Measurements from ENCODE around the gene UBE2K. TPM values are rescaled to one million over a fixed set of nuclear protein-coding genes. Genes with fewer than 3 reads are reported as not detected.

The UBE2K gene
- total and polyA plus RNA-seq, 3 experiments from 2014 or later = 71.1 to 88.3 (median 87.5) TPM

- no peaks in the 10 kb centered on the region for H3K9me3 ChIP-seq (ENCODE audit: low read length)
- H3K27ac ChIP-seq (ENCODE audit: low read depth, low read length) = no peak overlapping the region
- Mint-ChIP-seq H3K4me3 (no peak overlapping the region), H3K4me1 (no peaks in the 10 kb centered on the region), H3K36me3 (no peaks in the 10 kb centered on the region), H3K27ac (no peak overlapping the region), H3K9me3 (no peaks in the 10 kb centered on the region), H3K27me3 (no peaks in the 10 kb centered on the region)
- ChIA-PET POLR2A (no interaction called here), CTCF (no interaction called here)
- no peak for DNase-seq
- no peaks in the 10 kb centered on the region for H3K27me3 ChIP-seq (ENCODE audit: insufficient read depth, low read length, poor library complexity, severe bottlenecking)
- H3K36me3 ChIP-seq (ENCODE audit: insufficient read depth, low read length) = no peaks in the 10 kb centered on the region
- no peak overlapping the region for H3K4me3 ChIP-seq (ENCODE audit: low read length)
- H3K4me1 ChIP-seq (ENCODE audit: insufficient read depth, low read length) = no peaks in the 10 kb centered on the region
Observed at GRCh38 chr4:39657465-39657864, 40.5 kb upstream of the UBE2K start.

- CTCF ChIA-PET = no interaction called here
- H3K36me3 Mint-ChIP-seq = no peaks in the 10 kb centered on the region
- Histone ChIP-seq H3K9me3 (ENCODE audit: low read length) (no peaks in the 10 kb centered on the region), H3K27ac (ENCODE audit: low read depth, low read length) (no peak overlapping the region), H3K36me3 (ENCODE audit: insufficient read depth, low read length) (no peaks in the 10 kb centered on the region), H3K4me3 (ENCODE audit: low read length) (no peak overlapping the region), H3K4me1 (ENCODE audit: insufficient read depth, low read length) (no peaks in the 10 kb centered on the region), H3K27me3 (ENCODE audit: insufficient read depth, low read length, poor library complexity, severe bottlenecking) (no peaks in the 10 kb centered on the region)
- no peaks in the 10 kb centered on the region for H3K27me3 Mint-ChIP-seq
- no peaks in the 10 kb centered on the region for H3K9me3 Mint-ChIP-seq
- H3K27ac Mint-ChIP-seq = no peak overlapping the region
- H3K4me1 Mint-ChIP-seq = no peaks in the 10 kb centered on the region
- DNase-seq = no peak
- POLR2A ChIA-PET = no interaction called here
- no peak overlapping the region for H3K4me3 Mint-ChIP-seq
Observed at GRCh38 chr4:39658756-39659155, 39.2 kb upstream of the UBE2K start.

GRCh38 chr4:39660045-39660444 is 37.9 kb upstream of the UBE2K start:
- Histone ChIP-seq H3K27ac (ENCODE audit: low read depth, low read length) (no peak overlapping the region), H3K4me1 (ENCODE audit: insufficient read depth, low read length) (no peaks in the 10 kb centered on the region), H3K4me3 (ENCODE audit: low read length) (no peak overlapping the region), H3K36me3 (ENCODE audit: insufficient read depth, low read length) (no peaks in the 10 kb centered on the region), H3K27me3 (ENCODE audit: insufficient read depth, low read length, poor library complexity, severe bottlenecking) (no peaks in the 10 kb centered on the region), H3K9me3 (ENCODE audit: low read length) (no peaks in the 10 kb centered on the region)
- peak overlapping the region in 1 of 8 donors; percentile 32 for H3K27ac Mint-ChIP-seq
- no peaks in the 10 kb centered on the region for H3K36me3 Mint-ChIP-seq
- no peak overlapping the region for H3K4me3 Mint-ChIP-seq
- no peaks in the 10 kb centered on the region for H3K9me3 Mint-ChIP-seq
- ChIA-PET POLR2A (no interaction called here), CTCF (interaction anchor here (1.2 kb wide), 1 partner anchor 191 kb away, joined by 4 read pairs; no protein-coding TSS in a partner anchor)
- no peak for DNase-seq
- H3K4me1 Mint-ChIP-seq = no peaks in the 10 kb centered on the region
- H3K27me3 Mint-ChIP-seq = no peaks in the 10 kb centered on the region

- Histone ChIP-seq H3K27me3 (ENCODE audit: insufficient read depth, low read length, poor library complexity, severe bottlenecking) (no peaks in the 10 kb centered on the region), H3K27ac (ENCODE audit: low read depth, low read length) (no peak overlapping the region), H3K9me3 (ENCODE audit: low read length) (no peaks in the 10 kb centered on the region), H3K36me3 (ENCODE audit: insufficient read depth, low read length) (no peaks in the 10 kb centered on the region), H3K4me1 (ENCODE audit: insufficient read depth, low read length) (no peaks in the 10 kb centered on the region), H3K4me3 (ENCODE audit: low read length) (no peak overlapping the region)
- H3K27ac Mint-ChIP-seq = peak overlapping the region in 1 of 8 donors; percentile 70
- DNase-seq = no peak
- H3K36me3 Mint-ChIP-seq = no peaks in the 10 kb centered on the region
- no peak overlapping the region for H3K4me3 Mint-ChIP-seq
- H3K27me3 Mint-ChIP-seq = no peaks in the 10 kb centered on the region
- CTCF ChIA-PET = no interaction called here
- H3K4me1 Mint-ChIP-seq = no peaks in the 10 kb centered on the region
- POLR2A ChIA-PET = no interaction called here
- H3K9me3 Mint-ChIP-seq = no peaks in the 10 kb centered on the region
Observed at GRCh38 chr4:39660757-39661156, 37.2 kb upstream of the UBE2K start.

- ChIA-PET POLR2A (no interaction called here), CTCF (no interaction called here)
- no peak overlapping the region for H3K4me3 Mint-ChIP-seq
- H3K27me3 Mint-ChIP-seq = peaks cover 0 to under 1% of the 10 kb centered on the region in 2 donors
- no peak for DNase-seq
- H3K36me3 ChIP-seq (ENCODE audit: insufficient read depth, low read length) = no peaks in the 10 kb centered on the region
- no peak overlapping the region for H3K27ac Mint-ChIP-seq
- H3K36me3 Mint-ChIP-seq = no peaks in the 10 kb centered on the region
- no peak overlapping the region for H3K27ac ChIP-seq (ENCODE audit: low read depth, low read length)
- no peaks in the 10 kb centered on the region for H3K9me3 ChIP-seq (ENCODE audit: low read length)
- H3K27me3 ChIP-seq (ENCODE audit: insufficient read depth, low read length, poor library complexity, severe bottlenecking) = no peaks in the 10 kb centered on the region
- H3K4me1 Mint-ChIP-seq = no peaks in the 10 kb centered on the region
- no peaks in the 10 kb centered on the region for H3K9me3 Mint-ChIP-seq
- no peaks in the 10 kb centered on the region for H3K4me1 ChIP-seq (ENCODE audit: insufficient read depth, low read length)
- no peak overlapping the region for H3K4me3 ChIP-seq (ENCODE audit: low read length)
Observed at GRCh38 chr4:39662683-39663082, 35.3 kb upstream of the UBE2K start.

GRCh38 chr4:39664828-39665731 is 32.9 kb upstream of the UBE2K start:
- Mint-ChIP-seq H3K27ac (no peak overlapping the region), H3K4me3 (no peak overlapping the region), H3K36me3 (no peaks in the 10 kb centered on the region), H3K27me3 (peaks cover 0 to 1% of the 10 kb centered on the region in 2 donors), H3K4me1 (no peaks in the 10 kb centered on the region), H3K9me3 (no peaks in the 10 kb centered on the region)
- H3K27ac ChIP-seq (ENCODE audit: low read depth, low read length) = no peak overlapping the region
- no peak overlapping the region for H3K4me3 ChIP-seq (ENCODE audit: low read length)
- POLR2A ChIA-PET = no interaction called here
- H3K36me3 ChIP-seq (ENCODE audit: insufficient read depth, low read length) = no peaks in the 10 kb centered on the region
- no peaks in the 10 kb centered on the region for H3K4me1 ChIP-seq (ENCODE audit: insufficient read depth, low read length)
- no peak for DNase-seq
- CTCF ChIA-PET = interaction anchor here (1.1 kb wide), 1 partner anchor 12 kb away, joined by 3 read pairs; no protein-coding TSS in a partner anchor
- no peaks in the 10 kb centered on the region for H3K27me3 ChIP-seq (ENCODE audit: insufficient read depth, low read length, poor library complexity, severe bottlenecking)
- H3K9me3 ChIP-seq (ENCODE audit: low read length) = no peaks in the 10 kb centered on the region

GRCh38 chr4:39667706-39668105 is 30.2 kb upstream of the UBE2K start:
- Mint-ChIP-seq H3K27ac (no peak overlapping the region), H3K27me3 (peaks cover 0 to 1% of the 10 kb centered on the region in 2 donors), H3K4me1 (no peaks in the 10 kb centered on the region), H3K36me3 (no peaks in the 10 kb centered on the region), H3K4me3 (no peak overlapping the region), H3K9me3 (peaks cover 0 to 2% (median 0%) of the 10 kb centered on the region in 5 donors)
- ChIA-PET CTCF (no interaction called here), POLR2A (no interaction called here)
- Histone ChIP-seq H3K27ac (ENCODE audit: low read depth, low read length) (no peak overlapping the region), H3K4me3 (ENCODE audit: low read length) (no peak overlapping the region), H3K36me3 (ENCODE audit: insufficient read depth, low read length) (no peaks in the 10 kb centered on the region), H3K27me3 (ENCODE audit: insufficient read depth, low read length, poor library complexity, severe bottlenecking) (no peaks in the 10 kb centered on the region), H3K4me1 (ENCODE audit: insufficient read depth, low read length) (no peaks in the 10 kb centered on the region), H3K9me3 (ENCODE audit: low read length) (no peaks in the 10 kb centered on the region)
- no peak for DNase-seq

GRCh38 chr4:39668887-39669286 is 29.0 kb upstream of the UBE2K start:
- Mint-ChIP-seq H3K9me3 (peaks cover 0 to 2% (median 0%) of the 10 kb centered on the region in 5 donors), H3K27me3 (peaks cover 0 to 1% of the 10 kb centered on the region in 2 donors), H3K27ac (no peak overlapping the region), H3K4me1 (no peaks in the 10 kb centered on the region), H3K4me3 (no peak overlapping the region), H3K36me3 (no peaks in the 10 kb centered on the region)
- no peaks in the 10 kb centered on the region for H3K4me1 ChIP-seq (ENCODE audit: insufficient read depth, low read length)
- no peaks in the 10 kb centered on the region for H3K27me3 ChIP-seq (ENCODE audit: insufficient read depth, low read length, poor library complexity, severe bottlenecking)
- ChIA-PET CTCF (no interaction called here), POLR2A (no interaction called here)
- H3K36me3 ChIP-seq (ENCODE audit: insufficient read depth, low read length) = no peaks in the 10 kb centered on the region
- H3K9me3 ChIP-seq (ENCODE audit: low read length) = no peaks in the 10 kb centered on the region
- H3K4me3 ChIP-seq (ENCODE audit: low read length) = no peak overlapping the region
- no peak overlapping the region for H3K27ac ChIP-seq (ENCODE audit: low read depth, low read length)
- DNase-seq = no peak

Measured in CD8-positive, alpha-beta memory T cell (primary cell).